Activated T-cell treated with anti-CD3 and anti-CD28 coated beads, Interleukin-2, amount 50 U/mL, for 4 hours (primary cell): ENCODE data around the gene HMGN3. TPM values are rescaled to one million over a fixed set of nuclear protein-coding genes. Genes with fewer than 3 reads are reported as not detected.

Source experiments
- total RNA-seq, 3 donors: library from RNA; stranded (reverse); gene quantifications; one replicate each; pipeline ENCODE4 v1.2.1, GENCODE V29; 2021

The HMGN3 gene
- total RNA-seq, 3 donors from 2014 or later: 18.5 to 24.9 (median 21.4) TPM

Other genes with a start within 250 kb of the HMGN3 start
- gene PHIP, start 156.4 kb downstream of the HMGN3 start, total RNA-seq: 10 to 100 TPM; 17.0 to 18.4 (median 17.6) TPM